ENCODE results near the gene TM4SF1.

DNA sequence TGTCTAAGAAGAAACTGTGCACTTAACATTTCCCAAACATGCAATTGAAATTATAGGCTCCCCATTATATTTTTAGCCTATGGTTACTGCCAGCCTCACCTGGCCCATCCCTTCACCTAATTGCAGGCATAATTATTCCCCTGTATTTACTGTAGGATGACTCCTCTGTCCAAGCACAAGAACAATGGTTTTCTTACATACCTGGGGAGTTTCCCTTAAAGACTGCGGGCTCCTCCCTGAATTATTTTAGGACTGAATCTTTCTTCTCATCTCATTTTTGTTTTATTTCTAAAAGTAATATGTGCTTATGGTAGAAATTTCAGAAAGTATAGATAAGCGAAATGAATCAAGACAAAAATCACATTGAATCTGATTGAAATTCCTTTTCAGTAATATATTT, 11.4 kb downstream of the TM4SF1 start:
- no peak for TF ChIP-seq POLR2A (IDR thresholded peaks at IDR 0.05; ENCODE audit: low read depth, low read length)
- no peak for TF ChIP-seq POLR2AphosphoS5 (IDR thresholded peaks at IDR 0.05; ENCODE audit: low read depth, low read length)
- TF ChIP-seq TAF1 (IDR thresholded peaks at IDR 0.05; ENCODE audit: borderline replicate concordance, low read depth, low read length): no peak

All from GM12892 (cell line).